GM21717 (cell line): Measurements from ENCODE around the gene EXOC4.

Experiments
- ATAC-seq: cut with Tn5 transposase; IDR thresholded peaks from one replicate; pipeline ENCODE4 v1.9.1; 2021; ENCODE audit warnings: mild to moderate bottlenecking, moderate library complexity; ENCODE audit not compliant: unreplicated experiment

The EXOC4 gene

GRCh38 chr7:133563251-133563650 lies 310.4 kb downstream of the EXOC4 start:
- ATAC-seq, result no peak

DNA sequence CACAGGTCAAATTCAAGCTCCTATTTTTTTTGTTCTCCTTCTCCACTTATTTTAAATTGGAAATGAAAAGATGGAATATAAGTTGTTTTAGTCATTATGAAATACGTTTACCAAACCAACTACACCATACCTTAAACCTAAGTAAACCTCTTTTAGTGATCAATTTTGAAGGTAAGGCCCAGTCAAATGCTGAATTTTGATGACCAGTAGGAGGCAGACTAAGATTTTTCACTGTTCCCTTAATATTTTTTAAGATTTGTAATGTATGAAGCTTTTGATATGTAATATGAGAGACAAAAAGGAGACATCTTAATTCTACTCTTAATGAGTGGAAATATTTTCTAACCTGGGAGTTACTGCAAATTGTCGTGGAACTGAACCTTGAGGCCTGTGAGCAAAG lies 311.6 kb downstream of the EXOC4 start:
- ATAC-seq, result no peak

DNA sequence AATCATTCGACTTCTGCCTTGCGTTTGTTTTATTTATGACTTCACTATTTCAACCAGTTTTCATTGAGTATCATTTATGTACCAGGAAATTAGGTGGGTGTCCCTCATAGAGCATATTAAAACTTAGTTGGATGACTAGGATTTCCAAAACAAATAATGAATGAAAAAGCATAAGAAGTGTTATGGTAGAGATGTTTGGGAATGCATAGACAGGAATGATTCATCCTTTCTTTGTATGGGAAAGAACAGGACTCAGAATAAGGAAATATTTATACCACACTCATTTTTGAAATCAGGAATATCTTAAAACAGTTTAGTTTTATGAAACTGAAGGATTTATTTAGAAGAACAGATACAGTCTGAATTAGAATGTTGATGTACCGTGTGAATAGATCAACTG lies 315.7 kb downstream of the EXOC4 start:
- no peak for ATAC-seq

GRCh38 chr7:133570321-133570720 lies 317.4 kb downstream of the EXOC4 start:
- no peak for ATAC-seq

GRCh38 chr7:133571076-133571475 lies 318.2 kb downstream of the EXOC4 start:
- no peak for ATAC-seq

GRCh38 chr7:133572087-133572486 lies 319.2 kb downstream of the EXOC4 start:
- ATAC-seq, result no peak

- no peak for ATAC-seq
These were observed 320.0 kb downstream of the EXOC4 start for GRCh38 chr7:133572843-133573242.

DNA sequence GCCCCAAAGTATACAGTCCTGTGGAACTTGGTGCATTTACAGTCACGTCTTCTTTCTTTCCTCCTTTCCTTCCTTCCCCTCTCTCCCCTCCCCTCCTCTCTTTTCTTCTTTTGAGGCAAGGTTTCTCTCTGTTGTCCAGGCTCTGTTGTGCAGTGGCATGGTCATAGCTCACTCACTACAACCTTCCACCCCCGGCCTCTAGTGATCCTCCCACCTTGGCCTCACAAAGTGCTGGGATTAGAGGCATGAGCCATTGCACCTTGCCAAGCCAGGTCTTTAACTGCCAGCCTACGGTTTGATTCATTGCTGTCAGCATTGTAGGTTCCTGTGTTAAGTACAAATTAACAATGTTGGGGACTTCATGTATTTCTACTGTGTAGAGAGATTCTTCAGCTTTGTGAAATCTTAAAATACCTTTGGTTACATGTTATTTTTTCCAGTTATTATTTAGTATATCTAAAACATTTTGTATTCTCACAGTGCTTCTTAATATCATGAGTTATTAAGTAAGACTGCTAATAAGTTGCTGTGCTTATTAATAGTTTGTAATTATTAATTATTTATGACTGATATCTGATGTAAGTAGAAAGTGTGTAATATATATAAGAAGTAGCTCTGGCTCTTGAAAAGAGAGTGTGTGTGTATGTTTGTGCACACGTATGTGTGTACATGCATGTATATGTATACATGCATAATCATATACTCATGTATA lies 320.8 kb downstream of the EXOC4 start:
- no peak for ATAC-seq

GRCh38 chr7:133575726-133576440 lies 323.0 kb downstream of the EXOC4 start:
- ATAC-seq, result no peak

GRCh38 chr7:133576612-133577168 lies 323.8 kb downstream of the EXOC4 start:
- no peak for ATAC-seq

DNA sequence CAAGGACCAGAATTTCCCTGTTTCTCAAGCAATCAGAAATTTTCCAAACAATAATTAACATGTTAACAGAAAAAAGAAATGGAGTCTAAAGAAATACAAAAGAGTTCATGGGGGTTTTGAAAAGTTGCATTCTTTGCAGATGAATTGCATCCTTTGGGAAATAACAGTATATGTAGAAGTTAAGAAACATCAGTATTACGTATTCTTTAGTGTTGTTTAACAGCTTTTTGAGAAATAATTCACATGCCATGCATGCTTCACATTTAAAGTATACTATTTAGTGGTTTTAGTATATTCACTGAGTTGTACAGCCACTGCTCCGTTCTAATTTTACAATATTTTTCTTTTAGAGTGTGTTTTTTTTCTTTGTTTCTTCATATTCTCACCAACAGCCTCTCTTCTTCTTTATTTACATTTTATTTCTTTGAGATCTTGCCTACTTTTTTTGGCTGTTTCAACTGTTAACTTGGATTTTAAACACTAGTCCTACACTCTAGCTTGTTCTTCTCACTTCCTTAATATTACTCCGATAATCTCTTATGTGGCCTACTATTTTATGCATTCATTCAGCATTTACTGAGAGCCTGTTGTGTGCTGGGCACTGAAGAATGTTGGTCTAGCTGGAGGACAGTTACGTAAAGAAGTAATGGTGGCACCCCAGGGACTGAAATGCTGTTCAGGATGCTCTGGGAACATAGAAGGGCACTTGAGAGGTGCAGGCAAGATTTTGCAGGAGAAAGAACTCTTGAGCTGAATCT lies 330.1 kb downstream of the EXOC4 start:
- no peak for ATAC-seq

DNA sequence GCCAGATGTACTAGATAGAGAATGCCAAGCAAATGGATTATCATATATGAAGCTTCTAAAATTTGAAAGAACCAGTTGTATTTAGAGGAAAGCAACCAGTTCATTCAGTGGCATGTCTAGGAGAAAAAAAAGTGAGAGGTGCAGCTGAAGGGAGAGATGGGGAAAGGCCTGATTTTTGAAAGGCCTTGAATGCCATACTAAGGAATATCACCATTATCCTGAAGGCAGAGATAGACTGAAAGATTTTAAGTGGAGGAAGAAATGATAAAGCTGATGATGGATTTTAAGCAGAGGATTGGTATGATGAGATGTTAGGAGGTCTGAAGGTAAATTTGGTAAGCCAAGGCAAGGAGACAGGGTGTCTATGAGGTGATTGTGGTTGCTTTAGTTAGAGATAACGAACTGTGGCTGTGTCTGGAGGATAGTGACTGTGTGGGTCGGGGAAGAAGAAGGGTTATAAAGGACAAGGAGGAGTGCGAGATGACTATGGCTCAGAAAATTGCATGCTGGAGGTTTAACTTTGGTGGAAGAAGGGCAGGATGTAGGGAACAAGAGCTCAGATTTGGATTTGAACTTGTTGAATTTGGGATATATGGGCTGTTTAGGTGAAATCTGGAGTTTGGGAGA lies 330.8 kb downstream of the EXOC4 start:
- no peak for ATAC-seq

DNA sequence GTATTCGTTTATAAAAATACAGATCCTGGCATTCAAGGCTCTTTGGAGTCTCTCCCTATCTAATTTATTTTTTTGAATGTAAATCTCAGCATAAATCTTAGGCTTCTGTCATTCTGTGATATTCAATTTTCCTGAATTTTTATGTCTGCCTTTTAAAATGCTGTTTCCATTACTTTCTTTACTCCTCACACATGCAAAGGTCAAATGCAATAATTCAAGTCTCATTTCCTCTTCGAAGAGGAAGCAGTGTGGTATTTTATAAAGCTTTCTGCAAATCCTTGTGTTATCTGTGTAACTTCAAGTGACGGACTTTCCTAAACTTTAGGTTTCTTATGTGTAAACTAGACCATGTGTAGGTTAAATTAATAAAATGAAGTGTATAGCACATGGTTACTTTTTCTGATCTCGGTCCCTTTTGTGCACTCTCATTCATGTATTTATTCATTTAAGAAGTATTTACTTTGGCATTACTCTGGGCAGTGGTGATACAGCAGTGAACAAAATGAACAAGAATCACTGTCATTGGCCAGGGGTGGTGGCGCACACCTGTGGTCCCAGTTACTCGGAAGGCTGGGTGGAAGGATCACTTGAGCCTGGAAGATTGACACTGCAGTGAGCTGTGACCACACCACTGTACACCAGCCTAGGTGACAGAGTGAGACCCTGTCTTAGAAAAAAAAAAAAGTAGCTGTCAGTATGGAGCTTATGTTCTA lies 332.2 kb downstream of the EXOC4 start:
- no peak for ATAC-seq

GRCh38 chr7:133586253-133586652 lies 333.4 kb downstream of the EXOC4 start:
- no peak for ATAC-seq

- ATAC-seq, result no peak
These were observed 335.0 kb downstream of the EXOC4 start for GRCh38 chr7:133587903-133588302.

DNA sequence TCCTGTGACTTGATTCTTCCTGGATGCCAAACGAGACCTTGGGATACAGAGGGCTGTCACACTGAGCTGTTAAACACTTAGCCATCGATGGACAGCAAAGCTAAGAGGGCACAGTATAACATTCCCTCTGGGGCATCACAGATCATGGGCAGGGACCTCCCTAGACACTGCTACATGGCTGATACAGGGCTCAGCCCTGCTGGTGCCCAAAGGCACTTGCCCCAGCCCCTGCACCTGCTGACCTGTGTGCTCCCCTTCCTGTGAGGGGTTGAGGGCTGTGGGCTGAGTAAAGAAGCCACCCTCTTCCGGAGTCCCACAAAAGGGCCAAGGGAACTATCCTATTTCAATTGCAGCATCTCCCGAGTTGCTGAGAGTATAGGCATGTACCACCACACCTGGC lies 337.9 kb downstream of the EXOC4 start:
- ATAC-seq, result no peak

GRCh38 chr7:133591704-133592340 lies 338.9 kb downstream of the EXOC4 start:
- ATAC-seq, result no peak

GRCh38 chr7:133593561-133593960 lies 340.7 kb downstream of the EXOC4 start:
- no peak for ATAC-seq

DNA sequence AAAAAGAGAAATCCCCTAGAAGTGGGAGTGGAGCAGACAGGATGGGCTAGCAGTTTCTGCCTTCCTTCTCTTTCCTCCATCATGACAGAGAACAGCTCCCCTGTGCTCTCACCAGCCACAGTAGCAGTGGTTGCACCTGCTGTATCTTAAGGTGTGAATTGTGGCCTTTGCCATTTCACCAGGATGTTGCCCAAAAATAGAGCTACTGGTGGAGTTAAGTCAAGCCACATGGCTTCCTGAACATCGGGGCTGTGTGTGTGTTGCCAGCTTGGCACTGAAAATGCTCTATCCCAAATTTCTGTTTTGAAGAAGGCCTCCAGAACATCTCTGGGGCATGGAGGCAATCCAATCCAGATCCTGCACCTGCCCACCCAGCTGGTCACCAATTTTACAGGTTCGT lies 348.7 kb downstream of the EXOC4 start:
- no peak for ATAC-seq

DNA sequence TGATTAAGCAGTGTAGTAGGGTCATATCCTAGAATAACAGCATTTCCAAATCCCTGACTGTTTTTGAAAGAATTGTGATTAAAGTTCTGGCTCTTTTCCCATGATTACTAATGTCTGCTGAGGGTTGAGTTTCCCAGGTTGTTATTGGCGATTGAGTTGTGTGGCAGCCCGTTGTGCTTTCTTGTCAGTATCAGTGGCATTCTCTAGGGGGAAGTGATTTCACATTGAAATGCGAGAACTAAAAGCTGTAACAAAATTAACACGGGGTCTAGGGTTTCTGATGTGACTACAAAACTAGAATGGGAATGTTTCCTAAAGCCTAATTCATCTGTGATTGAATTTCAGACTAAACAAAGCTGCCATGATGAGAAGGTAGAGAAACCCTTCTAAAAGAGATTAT lies 349.4 kb downstream of the EXOC4 start:
- no peak for ATAC-seq
